ENCODE results near the gene GMPPB. TPM values are rescaled to one million over a fixed set of nuclear protein-coding genes. Genes with fewer than 3 reads are reported as not detected.
"Not testable (repeated sequence)": the region's sequence is repeated elsewhere in the genome, so short reads cannot be mapped to it uniquely, and the experiment has no call there.

The GMPPB gene
- total RNA-seq (2014; rRNA removed; shearing (Covaris generic)): 24.6 and 43.5 TPM in 2 replicates

- H3K4me3 ChIP-seq (ENCODE audit: insufficient read depth, low read depth, low read length): peak within 1 kb of the TSS; percentile 82
- peaks cover 21% of the 10 kb centered on the region for H3K36me3 ChIP-seq (replicated peaks; ENCODE audit: control insufficient read depth, insufficient read depth, low read length)
- DNase-seq: peak; percentile 99
These were observed at the start of gene GMPPB for GRCh38 chr3:49723628-49724551. Gene GMPPB, minus strand, starts transcription at chr3:49723951. Its CDS starts 225 bp downstream, at chr3:49723726.

GRCh38 chr3:49772703-49773102, 49.0 kb upstream of the GMPPB start:
- DNase-seq: no peak
- Histone ChIP-seq H3K4me3 (ENCODE audit: insufficient read depth, low read depth, low read length) (no peak overlapping the region), H3K36me3 (replicated peaks; ENCODE audit: control insufficient read depth, insufficient read depth, low read length) (no peaks in the 10 kb centered on the region; the same call in 1 of the 2 replicates), H3K27me3 (ENCODE audit: control insufficient read depth, insufficient read depth, low read length) (no peaks in the 10 kb centered on the region)

More at GRCh38 chr3:49723628-49724551, at the start of gene GMPPB:
- no peaks in the 10 kb centered on the region; the same call in 1 of the 2 replicates for H3K27me3 ChIP-seq (ENCODE audit: control insufficient read depth, insufficient read depth, low read length)

- no peak for DNase-seq
- Histone ChIP-seq H3K4me3 (ENCODE audit: insufficient read depth, low read depth, low read length) (no peak overlapping the region), H3K27me3 (ENCODE audit: control insufficient read depth, insufficient read depth, low read length) (no peaks in the 10 kb centered on the region), H3K36me3 (replicated peaks; ENCODE audit: control insufficient read depth, insufficient read depth, low read length) (no peaks in the 10 kb centered on the region; the same call in 1 of the 2 replicates)
These were observed 47.7 kb upstream of the GMPPB start for GRCh38 chr3:49771340-49771938.

- DNase-seq: no peak
- Histone ChIP-seq H3K36me3 (replicated peaks; ENCODE audit: control insufficient read depth, insufficient read depth, low read length) (no peaks in the 10 kb centered on the region), H3K27me3 (ENCODE audit: control insufficient read depth, insufficient read depth, low read length) (no peaks in the 10 kb centered on the region), H3K4me3 (ENCODE audit: insufficient read depth, low read depth, low read length) (no peak overlapping the region)
These were observed 46.2 kb upstream of the GMPPB start for GRCh38 chr3:49769926-49770325.

GRCh38 chr3:49769286-49769915, 45.6 kb upstream of the GMPPB start:
- Histone ChIP-seq H3K4me3 (ENCODE audit: insufficient read depth, low read depth, low read length) (no peak overlapping the region), H3K27me3 (ENCODE audit: control insufficient read depth, insufficient read depth, low read length) (no peaks in the 10 kb centered on the region), H3K36me3 (replicated peaks; ENCODE audit: control insufficient read depth, insufficient read depth, low read length) (no peaks in the 10 kb centered on the region)
- no peak for DNase-seq

- no peak for DNase-seq
- H3K36me3 ChIP-seq (replicated peaks; ENCODE audit: control insufficient read depth, insufficient read depth, low read length): no peaks in the 10 kb centered on the region
- no peak overlapping the region for H3K4me3 ChIP-seq (ENCODE audit: insufficient read depth, low read depth, low read length)
- no peaks in the 10 kb centered on the region for H3K27me3 ChIP-seq (ENCODE audit: control insufficient read depth, insufficient read depth, low read length)
These were observed 40.2 kb upstream of the GMPPB start for GRCh38 chr3:49763981-49764380.

GRCh38 chr3:49761661-49762060, 37.9 kb upstream of the GMPPB start:
- Histone ChIP-seq H3K27me3 (ENCODE audit: control insufficient read depth, insufficient read depth, low read length) (no peaks in the 10 kb centered on the region), H3K36me3 (replicated peaks; ENCODE audit: control insufficient read depth, insufficient read depth, low read length) (no peaks in the 10 kb centered on the region; the same call in 1 of the 2 replicates), H3K4me3 (ENCODE audit: insufficient read depth, low read depth, low read length) (no peak overlapping the region)
- no peak for DNase-seq

GRCh38 chr3:49759226-49759625, 35.5 kb upstream of the GMPPB start:
- no peaks in the 10 kb centered on the region for H3K27me3 ChIP-seq (ENCODE audit: control insufficient read depth, insufficient read depth, low read length)

GRCh38 chr3:49757197-49757596, 33.4 kb upstream of the GMPPB start:
- Histone ChIP-seq H3K4me3 (ENCODE audit: insufficient read depth, low read depth, low read length) (no peak overlapping the region), H3K36me3 (replicated peaks; ENCODE audit: control insufficient read depth, insufficient read depth, low read length) (no peaks in the 10 kb centered on the region; the same call in 1 of the 2 replicates), H3K27me3 (ENCODE audit: control insufficient read depth, insufficient read depth, low read length) (no peaks in the 10 kb centered on the region)
- no peak for DNase-seq

More at GRCh38 chr3:49759226-49759625, 35.5 kb upstream of the GMPPB start:
- no peak for DNase-seq
- H3K36me3 ChIP-seq (replicated peaks; ENCODE audit: control insufficient read depth, insufficient read depth, low read length): no peaks in the 10 kb centered on the region; the same call in 1 of the 2 replicates
- H3K4me3 ChIP-seq (ENCODE audit: insufficient read depth, low read depth, low read length): no peak overlapping the region

GRCh38 chr3:49756036-49756435, 32.3 kb upstream of the GMPPB start:
- Histone ChIP-seq H3K36me3 (replicated peaks; ENCODE audit: control insufficient read depth, insufficient read depth, low read length) (no peaks in the 10 kb centered on the region; the same call in 1 of the 2 replicates), H3K27me3 (ENCODE audit: control insufficient read depth, insufficient read depth, low read length) (no peaks in the 10 kb centered on the region), H3K4me3 (ENCODE audit: insufficient read depth, low read depth, low read length) (no peak overlapping the region)
- DNase-seq: no peak

GRCh38 chr3:49754536-49754935, 30.8 kb upstream of the GMPPB start:
- no peak for DNase-seq
- H3K36me3 ChIP-seq (replicated peaks; ENCODE audit: control insufficient read depth, insufficient read depth, low read length): no peaks in the 10 kb centered on the region; the same call in 1 of the 2 replicates
- no peaks in the 10 kb centered on the region for H3K27me3 ChIP-seq (ENCODE audit: control insufficient read depth, insufficient read depth, low read length)

GRCh38 chr3:49751501-49751900, 27.8 kb upstream of the GMPPB start:
- Histone ChIP-seq H3K4me3 (ENCODE audit: insufficient read depth, low read depth, low read length) (no peak overlapping the region), H3K36me3 (replicated peaks; ENCODE audit: control insufficient read depth, insufficient read depth, low read length) (no peaks in the 10 kb centered on the region; the same call in 1 of the 2 replicates), H3K27me3 (ENCODE audit: control insufficient read depth, insufficient read depth, low read length) (no peaks in the 10 kb centered on the region)
- no peak for DNase-seq

More at GRCh38 chr3:49754536-49754935, 30.8 kb upstream of the GMPPB start:
- H3K4me3 ChIP-seq (ENCODE audit: insufficient read depth, low read depth, low read length): no peak overlapping the region

- DNase-seq: no peak
- H3K36me3 ChIP-seq (replicated peaks; ENCODE audit: control insufficient read depth, insufficient read depth, low read length): no peaks in the 10 kb centered on the region; the same call in 1 of the 2 replicates
- H3K27me3 ChIP-seq (ENCODE audit: control insufficient read depth, insufficient read depth, low read length): no peaks in the 10 kb centered on the region
- H3K4me3 ChIP-seq (ENCODE audit: insufficient read depth, low read depth, low read length): no peak overlapping the region
These were observed 26.3 kb upstream of the GMPPB start for GRCh38 chr3:49750056-49750455.

- not testable (repeated sequence) for H3K36me3 ChIP-seq (replicated peaks; ENCODE audit: control insufficient read depth, insufficient read depth, low read length); DNase-seq; H3K27me3 ChIP-seq (ENCODE audit: control insufficient read depth, insufficient read depth, low read length); H3K4me3 ChIP-seq (ENCODE audit: insufficient read depth, low read depth, low read length)
These were observed 25.1 kb upstream of the GMPPB start for GRCh38 chr3:49748874-49749273.

Measured in H7 (cell line).